Right ventricle myocardium superior (tissue), 1 donor: ENCODE measurements around the gene ITGBL1. TPM values are rescaled to one million over a fixed set of nuclear protein-coding genes. Genes with fewer than 3 reads are reported as not detected.

Experiments used
- ATAC-seq: fragments of 200-7000 bp; cut with Tn5 transposase; one replicate; pipeline ENCODE4 v1.9.1; 2020; ENCODE audit warnings: mild to moderate bottlenecking; ENCODE audit not compliant: poor library complexity
- DNase-seq: peaks from one replicate; pipeline ENCODE4 v3.0.0-alpha.2; 2020
- intact Hi-C: fragments of 100-400 bp; cut with DNase I; formaldehyde crosslinking; loops from one replicate; pipeline ENCODE4 v1.11.2; 2022
- long read RNA-seq: library from polyadenylated mRNA; unstranded; transcript quantifications from one replicate; pipeline ENCODE4 v2.0.0, GENCODE V29; 2021
- total RNA-seq: library from RNA; stranded (reverse); fragmentation: NEBNext Ultra II Directional; extraction: Animal tissue kit (Norgen Biotek cat#: 25700); gene quantifications from one replicate; pipeline ENCODE4 v1.2.1, GENCODE V29; 2021
- donor health status: DM: no; HTN: yes; CAD: no; lungs with severe emphysema.

Gene ITGBL1, protein sequence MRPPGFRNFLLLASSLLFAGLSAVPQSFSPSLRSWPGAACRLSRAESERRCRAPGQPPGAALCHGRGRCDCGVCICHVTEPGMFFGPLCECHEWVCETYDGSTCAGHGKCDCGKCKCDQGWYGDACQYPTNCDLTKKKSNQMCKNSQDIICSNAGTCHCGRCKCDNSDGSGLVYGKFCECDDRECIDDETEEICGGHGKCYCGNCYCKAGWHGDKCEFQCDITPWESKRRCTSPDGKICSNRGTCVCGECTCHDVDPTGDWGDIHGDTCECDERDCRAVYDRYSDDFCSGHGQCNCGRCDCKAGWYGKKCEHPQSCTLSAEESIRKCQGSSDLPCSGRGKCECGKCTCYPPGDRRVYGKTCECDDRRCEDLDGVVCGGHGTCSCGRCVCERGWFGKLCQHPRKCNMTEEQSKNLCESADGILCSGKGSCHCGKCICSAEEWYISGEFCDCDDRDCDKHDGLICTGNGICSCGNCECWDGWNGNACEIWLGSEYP
- total RNA-seq: 6.8 TPM
- long read RNA-seq, transcript ITGBL1-202 (11 exons, 2,494 nt): major isoform, 10 of 10 reads
- long read RNA-seq, partial matches to known transcripts: 0 of 10 reads
- long read RNA-seq, other reads (novel, unspliced or antisense): 0 of 10 reads

GRCh38 chr13:101452519-101453485, at the start of gene ITGBL1:
Gene ITGBL1, plus strand, starts transcription at chr13:101452675. Its CDS starts 159 bp downstream, at chr13:101452834.
- intact Hi-C loops: no loop called here
- ATAC-seq: peak; percentile 76
- peak; percentile 66 for DNase-seq

- DNase-seq: no peak
- ATAC-seq: no peak
- intact Hi-C loops: no loop called here
Measured at GRCh38 chr13:101406791-101407190, 45.7 kb upstream of the ITGBL1 start.

- ATAC-seq: peak; percentile 53
- no peak for DNase-seq
- intact Hi-C loops: no loop called here
Measured at GRCh38 chr13:101408154-101408553, 44.3 kb upstream of the ITGBL1 start.

DNA sequence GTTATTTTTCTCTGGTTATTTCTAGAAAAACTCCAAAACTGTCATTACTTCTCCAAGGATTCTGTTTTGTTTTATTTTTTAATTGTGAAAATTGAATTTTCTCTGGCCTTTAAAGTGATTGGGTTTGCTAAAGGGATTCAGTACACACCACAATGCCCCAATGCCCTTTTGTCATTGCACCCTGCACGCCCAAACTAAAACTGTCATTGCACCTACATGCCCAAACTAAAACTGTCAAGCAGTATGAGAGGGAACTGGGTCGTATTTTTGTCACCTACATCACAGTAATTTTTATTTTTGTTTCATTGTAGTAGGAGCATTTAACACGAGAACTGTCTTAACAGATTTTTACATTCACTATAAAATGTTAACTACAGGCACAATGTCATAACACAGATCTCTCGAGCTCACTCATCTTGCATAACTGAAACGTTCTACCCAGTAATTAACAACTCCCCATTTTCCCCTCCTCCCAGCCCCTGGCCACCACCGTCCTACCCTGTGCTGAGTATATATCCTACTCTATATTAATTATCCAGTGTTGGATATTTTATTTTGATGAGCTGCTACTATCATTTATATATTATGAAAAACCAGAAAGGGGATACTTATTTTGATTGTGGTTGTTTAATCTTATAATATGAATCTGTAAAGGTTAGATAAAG, 43.4 kb upstream of the ITGBL1 start:
- intact Hi-C loops: no loop called here
- ATAC-seq (peak; percentile 74), DNase-seq (no peak)

GRCh38 chr13:101412076-101412475, 40.4 kb upstream of the ITGBL1 start:
- no peak for DNase-seq
- intact Hi-C loops: no loop called here
- ATAC-seq: no peak

DNA sequence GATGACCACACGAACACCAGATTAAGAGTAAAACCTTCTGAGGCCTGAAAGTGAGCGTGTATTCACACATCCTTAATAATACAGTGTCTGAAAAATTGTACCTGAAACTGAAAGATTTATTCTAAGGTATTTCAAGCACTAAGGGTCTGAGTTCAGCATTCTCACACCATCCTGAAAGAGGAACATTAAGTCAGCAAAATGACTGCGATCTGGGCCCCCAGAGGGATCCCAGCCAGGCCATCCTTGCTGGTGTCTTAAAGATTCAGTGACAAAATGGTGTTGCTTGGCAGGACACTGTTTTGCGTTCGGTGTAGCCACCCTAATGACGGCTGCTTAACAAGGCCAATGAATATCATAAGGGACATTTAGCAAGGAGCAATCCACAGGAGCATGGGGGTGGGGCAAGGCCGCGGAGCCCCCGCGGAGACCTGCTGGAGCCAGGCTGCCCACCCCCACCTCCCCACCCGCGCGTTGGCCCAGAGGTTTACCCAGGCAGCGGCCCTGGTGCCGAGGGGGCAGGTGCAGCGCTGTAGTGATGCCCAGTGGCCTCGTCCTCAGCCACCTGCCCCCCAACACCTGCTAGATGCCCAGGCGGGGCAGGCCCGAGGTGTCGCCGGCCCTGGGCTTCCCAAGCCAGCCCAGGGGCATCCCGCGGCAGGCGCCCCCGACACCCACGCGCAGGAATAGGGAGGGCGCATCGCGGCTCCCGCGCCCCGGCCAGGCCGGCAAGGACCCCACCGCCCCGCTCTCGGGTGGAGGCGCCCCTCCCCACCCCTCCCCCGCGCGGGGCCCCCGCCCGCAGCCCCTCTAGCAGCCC, 36.9 kb upstream of the ITGBL1 start:
- intact Hi-C loops: no loop called here

GRCh38 chr13:101416181-101417042, 36.1 kb upstream of the ITGBL1 start, which contains the start of gene NALCN:
Gene NALCN, minus strand, starts transcription at chr13:101416508. Its CDS starts 17,382 bp downstream, at chr13:101399126.
- intact Hi-C loops: no loop called here
- DNase-seq: peak; percentile 54
- peak; percentile 93 for ATAC-seq

More for the DNA sequence above, 36.9 kb upstream of the ITGBL1 start:
- no peak for DNase-seq
- peak; percentile 62 for ATAC-seq

GRCh38 chr13:101417043-101417406, 35.5 kb upstream of the ITGBL1 start:
- ATAC-seq (peak; percentile 48), DNase-seq (no peak)
- intact Hi-C loops: no loop called here

DNA sequence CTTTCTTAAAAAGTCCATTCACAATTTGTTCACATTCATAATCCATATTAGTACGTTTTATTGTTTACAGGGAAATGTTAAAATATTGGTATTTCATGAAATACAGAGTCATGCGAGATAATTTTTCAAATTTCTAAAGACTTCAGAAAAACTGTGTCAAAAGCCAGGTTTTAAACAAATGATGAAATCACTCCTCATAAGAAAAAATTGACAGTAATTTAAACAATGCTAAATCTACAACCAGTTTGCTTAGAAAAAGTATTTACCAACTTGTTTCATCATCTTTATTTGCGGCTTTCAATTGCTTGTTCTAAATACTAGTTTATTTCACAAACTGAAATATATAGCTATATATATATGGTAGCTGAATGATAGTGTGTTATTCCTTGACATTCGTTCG, 35.0 kb upstream of the ITGBL1 start:
- intact Hi-C loops: no loop called here
- ATAC-seq (no peak), DNase-seq (no peak)

DNA sequence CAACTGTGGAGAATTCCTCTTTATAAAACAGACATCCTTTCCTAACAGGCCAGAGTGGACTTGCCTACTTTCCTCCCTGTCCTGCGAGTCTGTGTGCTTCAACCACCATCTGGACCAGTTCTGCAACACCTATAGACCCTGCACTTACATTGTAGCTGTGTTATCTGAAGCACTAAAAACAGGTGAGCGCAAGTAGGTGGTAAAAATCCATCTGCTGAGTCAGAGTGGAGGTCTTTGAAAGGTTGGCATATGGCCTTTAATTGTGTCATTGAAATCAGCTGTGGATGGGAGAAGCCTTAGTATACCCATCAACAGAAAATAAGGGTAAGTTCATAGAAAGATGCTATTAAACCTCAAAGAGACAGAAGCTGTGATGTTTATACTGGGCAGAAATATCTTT, 28.6 kb upstream of the ITGBL1 start:
- ATAC-seq: no peak

DNA sequence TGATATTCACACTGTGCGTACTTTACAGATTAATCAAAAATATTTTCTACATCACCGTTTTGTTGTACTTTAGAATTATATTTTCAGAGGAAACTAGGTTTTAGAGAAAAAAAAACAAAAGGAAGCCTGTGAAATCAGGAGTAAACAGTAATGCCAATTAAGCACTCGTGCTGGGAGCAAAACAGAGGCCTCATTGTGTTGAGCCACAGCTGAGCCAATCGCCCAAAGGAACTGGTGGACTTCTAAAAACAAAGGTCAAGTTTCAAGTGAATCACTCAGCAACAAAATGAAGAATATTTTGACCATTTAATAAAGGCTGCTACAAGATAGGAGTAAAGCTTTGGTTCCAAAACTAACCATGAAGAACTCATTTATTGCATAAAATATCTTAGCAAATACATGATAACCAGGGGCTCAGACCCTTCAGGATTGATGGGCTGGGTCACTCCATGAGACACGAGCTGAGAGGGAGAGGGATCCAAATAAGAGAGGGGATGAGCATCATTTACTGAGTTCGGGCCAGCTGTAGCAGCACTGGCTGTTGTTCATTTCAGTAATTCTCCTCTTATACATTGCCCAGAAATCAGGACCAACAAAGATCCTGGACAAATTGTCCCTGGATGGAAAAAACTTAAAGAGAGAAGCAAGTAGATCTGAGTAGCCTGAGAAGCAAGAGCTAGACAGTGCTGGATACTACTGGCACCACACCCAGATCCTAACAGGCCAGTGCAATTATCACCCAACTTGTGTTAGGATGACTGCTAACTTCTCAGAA, 27.9 kb upstream of the ITGBL1 start:
- DNase-seq (no peak), ATAC-seq (peak; percentile 87)
- intact Hi-C loops: no loop called here

More for the DNA sequence above, 28.6 kb upstream of the ITGBL1 start:
- no peak for DNase-seq
- intact Hi-C loops: no loop called here

- DNase-seq: no peak
- intact Hi-C loops: no loop called here
- no peak for ATAC-seq
Measured at GRCh38 chr13:101425156-101425471, 27.4 kb upstream of the ITGBL1 start.

GRCh38 chr13:101425623-101426022, 26.9 kb upstream of the ITGBL1 start:
- no peak for ATAC-seq
- no peak for DNase-seq
- intact Hi-C loops: no loop called here

DNA sequence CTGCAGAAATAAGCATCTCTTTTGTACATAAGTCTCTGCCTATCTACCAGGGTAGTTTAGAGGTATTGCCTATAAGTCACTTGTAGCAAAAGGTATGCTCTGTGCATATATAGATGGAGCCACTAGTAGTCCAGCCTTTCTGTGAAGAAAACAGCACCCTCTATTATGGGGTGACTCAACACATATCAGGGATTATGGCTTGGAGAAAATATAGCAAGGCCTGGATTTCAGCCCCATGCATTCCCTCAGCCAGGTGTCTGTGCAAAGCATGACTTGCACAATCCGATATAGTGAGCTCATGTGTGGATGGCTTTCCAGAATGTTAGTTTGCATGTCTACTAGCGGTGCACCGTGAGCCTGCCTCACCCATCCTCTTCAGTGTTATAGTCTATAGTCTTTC, 22.7 kb upstream of the ITGBL1 start:
- ATAC-seq (no peak), DNase-seq (no peak)
- intact Hi-C loops: no loop called here

GRCh38 chr13:101433895-101434294, 18.6 kb upstream of the ITGBL1 start:
- no peak for ATAC-seq
- no peak for DNase-seq

DNA sequence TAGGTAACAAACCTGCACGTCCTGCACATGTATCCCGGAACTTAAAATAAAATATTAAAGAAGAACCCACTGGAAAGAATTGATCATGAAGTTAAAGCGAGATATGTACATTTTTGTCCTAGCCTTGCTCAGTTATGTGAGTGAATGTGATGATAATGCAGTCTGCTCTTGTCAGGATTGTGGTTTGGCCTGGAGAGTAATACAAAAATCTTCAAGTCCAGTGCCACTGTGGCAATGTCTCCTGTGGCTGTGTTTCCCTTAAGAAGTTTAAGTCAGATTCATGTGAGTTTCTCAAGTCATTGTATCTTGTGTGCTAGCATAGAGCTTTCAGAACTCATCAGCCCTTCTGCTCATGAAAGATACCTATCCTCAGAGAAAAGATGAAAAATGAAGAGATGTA, 18.0 kb upstream of the ITGBL1 start:
- intact Hi-C loops: no loop called here
- no peak for ATAC-seq
- no peak for DNase-seq

More at GRCh38 chr13:101433895-101434294, 18.6 kb upstream of the ITGBL1 start:
- intact Hi-C loops: no loop called here
